GM23338 (cell line): Measurements from ENCODE around the gene ZAP70. TPM values are rescaled to one million over a fixed set of nuclear protein-coding genes. Genes with fewer than 3 reads are reported as not detected.

ENCODE experiments used
- ATAC-seq: fragments of 200-7000 bp; cut with Tn5 transposase; 3 replicates; pipeline ENCODE4 v1.9.1; 2020
- DNase-seq: peaks from one replicate; pipeline ENCODE4 v3.0.0-alpha.2; 2015; ENCODE audit warnings: low spot score
- H2AFZ ChIP-seq: fragments of 200-600 bp; sonication (generic); 2 replicates; pipeline ENCODE4 v1.8.0; 2016; ENCODE audit warnings: antibody characterized with exemption, mild to moderate bottlenecking, moderate library complexity
- H3F3A ChIP-seq: fragments of 200-600 bp; sonication (generic); replicated peaks from 2 replicates; pipeline ENCODE4 v1.8.0; 2017; ENCODE audit warnings: antibody characterized with exemption, mixed run types, low read depth
- H3K27ac ChIP-seq: fragments of 200-600 bp; sonication (generic); 2 replicates; pipeline ENCODE4 v1.6.1; 2016; ENCODE audit warnings: low read depth
- H3K27me3 ChIP-seq: fragments of 200-600 bp; sonication (generic); 2 replicates; pipeline ENCODE4 v1.8.0; 2016; ENCODE audit warnings: mild to moderate bottlenecking, mixed run types, moderate library complexity; ENCODE audit not compliant: insufficient read depth
- H3K36me3 ChIP-seq: fragments of 200-600 bp; sonication (generic); 2 replicates; pipeline ENCODE4 v1.8.0; 2016; ENCODE audit warnings: mild to moderate bottlenecking; ENCODE audit not compliant: insufficient read depth
- H3K4me1 ChIP-seq: fragments of 200-600 bp; sonication (generic); 2 replicates; pipeline ENCODE4 v1.8.0; 2016; ENCODE audit warnings: mild to moderate bottlenecking, moderate library complexity; ENCODE audit not compliant: insufficient read depth
- H3K4me2 ChIP-seq: fragments of 200-600 bp; sonication (generic); 2 replicates; pipeline ENCODE4 v1.7.1; 2017; ENCODE audit warnings: mixed run types
- H3K4me3 ChIP-seq: fragments of 200-600 bp; sonication (generic); 2 replicates; pipeline ENCODE4 v1.6.1; 2016; ENCODE audit warnings: mixed run types
- H3K79me2 ChIP-seq: fragments of 200-600 bp; sonication (generic); replicated peaks from 2 replicates; pipeline ENCODE4 v1.8.0; 2017; ENCODE audit warnings: mild to moderate bottlenecking; ENCODE audit not compliant: insufficient read depth
- H3K9me2 ChIP-seq: fragments of 200-600 bp; sonication (generic); 2 replicates; pipeline ENCODE4 v1.8.0; 2017; ENCODE audit not compliant: insufficient read depth
- H4K20me1 ChIP-seq: fragments of 200-600 bp; sonication (generic); replicated peaks from 2 replicates; pipeline ENCODE4 v1.8.0; 2017; ENCODE audit warnings: mild to moderate bottlenecking; ENCODE audit not compliant: insufficient read depth
- H3K27ac Mint-ChIP-seq: 2 replicates; pipeline ENCODE4 v1.8.0; 2020; ENCODE audit warnings: inconsistent platforms, mild to moderate bottlenecking, moderate library complexity, mixed read lengths
- H3K27me3 Mint-ChIP-seq: 3 replicates; pipeline ENCODE4 v1.8.0; 2022; ENCODE audit warnings: low read depth, mild to moderate bottlenecking, moderate library complexity, mixed read lengths, inconsistent platforms; ENCODE audit not compliant: insufficient read depth, poor library complexity
- H3K36me3 Mint-ChIP-seq: 3 replicates; pipeline ENCODE4 v1.8.0; 2021; ENCODE audit warnings: low read depth, mild to moderate bottlenecking, inconsistent platforms, moderate library complexity, mixed read lengths
- H3K4me1 Mint-ChIP-seq: 3 replicates; pipeline ENCODE4 v1.8.0; 2020; ENCODE audit warnings: mild to moderate bottlenecking, inconsistent platforms, mixed read lengths
- H3K4me3 Mint-ChIP-seq: 3 replicates; pipeline ENCODE4 v1.8.0; 2021; ENCODE audit warnings: moderate library complexity, mild to moderate bottlenecking, inconsistent platforms, mixed read lengths
- H3K9me3 Mint-ChIP-seq: 3 replicates; pipeline ENCODE4 v1.8.0; 2020; ENCODE audit warnings: moderate library complexity, mild to moderate bottlenecking, inconsistent platforms, mixed read lengths
- CTCF ChIP-seq, 2 experiments: fragments of 200-600 bp in 1 of 2; sonication (generic) in 1 of 2; conservative IDR thresholded peaks; 2 replicates each; pipeline versions ENCODE4 v1.5.1 to v1.6.1; 2016 to 2017; ENCODE audit warnings: antibody characterized with exemption in 2 of 2, low read depth in 2 of 2, mild to moderate bottlenecking in 2 of 2, moderate library complexity in 1 of 2
- EZH2 ChIP-seq: fragments of 200-600 bp; sonication (generic); IDR thresholded peaks from one replicate; pipeline ENCODE4 v1.8.0; 2017; ENCODE audit warnings: antibody characterized with exemption, mild to moderate bottlenecking, low read depth; ENCODE audit not compliant: unreplicated experiment
- POLR2AphosphoS5 ChIP-seq: IDR thresholded peaks from 2 replicates; pipeline ENCODE4 v1.6.1; 2016; ENCODE audit warnings: antibody characterized with exemption, low read depth
- REST ChIP-seq: IDR thresholded peaks from one replicate; pipeline ENCODE4 v1.6.1; 2018; ENCODE audit warnings: antibody characterized with exemption; ENCODE audit not compliant: unreplicated experiment
- STAT1 ChIP-seq: IDR thresholded peaks from one replicate; pipeline ENCODE4 v1.6.1; 2016; ENCODE audit warnings: antibody characterized with exemption; ENCODE audit not compliant: unreplicated experiment
- ZNF114 ChIP-seq: fragments of 250-450 bp; sonication (Bioruptor Pico); IDR thresholded peaks from 2 replicates; pipeline ENCODE4 v1.5.0; 2020; ENCODE audit warnings: mild to moderate bottlenecking, moderate library complexity
- polyA plus RNA-seq: library from polyadenylated mRNA; unstranded; fragments of >200 nt; fragmentation: Nextera tagmentation; extraction: Ambion mirVana; gene quantifications from 2 replicates; pipeline ENCODE4 v1.2.1, GENCODE V29; 2016
- total RNA-seq: library from RNA; depleted of rRNA; stranded (reverse); fragments of >200 nt; shearing (Covaris generic); gene quantifications from 2 replicates; pipeline ENCODE4 v1.2.3, GENCODE V29; 2014

ZAP70 gene
- total and polyA plus RNA-seq, 2 experiments from 2014 or later: 0.42 TPM; not detected in 1

GRCh38 chr2:97750017-97750416 lies 36.6 kb downstream of the ZAP70 start:
- Histone ChIP-seq H3K36me3 (no peaks in the 10 kb centered on the region), H4K20me1 (no peaks in the 10 kb centered on the region), H2AFZ (no peak overlapping the region), H3K4me3 (no peak overlapping the region), H3F3A (no peaks in the 10 kb centered on the region), H3K9me2 (no peaks in the 10 kb centered on the region), H3K79me2 (no peaks in the 10 kb centered on the region), H3K4me2 (no peak overlapping the region), H3K27me3 (no peaks in the 10 kb centered on the region), H3K27ac (no peak overlapping the region), H3K4me1 (peaks cover 13% of the 10 kb centered on the region; the same call in 1 of the 2 replicates)
- Mint-ChIP-seq H3K36me3 (peaks cover 6% of the 10 kb centered on the region; the same call in 1 of the 3 replicates), H3K27ac (no peak overlapping the region), H3K9me3 (no peaks in the 10 kb centered on the region), H3K4me3 (no peak overlapping the region), H3K4me1 (peaks cover 28% of the 10 kb centered on the region), H3K27me3 (peaks cover 11% of the 10 kb centered on the region)
- DNase-seq (no peak), ATAC-seq (no peak)
- no peak for TF ChIP-seq CTCF (conservative IDR thresholded peaks at IDR 0.05; ENCODE audit: low read depth in 2 of 2)
- no peak for TF ChIP-seq POLR2AphosphoS5
- TF ChIP-seq EZH2: no peak
- no peak for TF ChIP-seq REST
- TF ChIP-seq ZNF114 (CRISPR knock-in tag): no peak
- TF ChIP-seq STAT1: no peak

GRCh38 chr2:97751752-97752151 lies 38.4 kb downstream of the ZAP70 start:
- Histone ChIP-seq H3K4me2 (0 out of 2 replicates have a peak overlapping the region, but pooled peaks have one; percentile 10), H2AFZ (no peak overlapping the region), H3K4me1 (peaks cover 13% of the 10 kb centered on the region; the same call in 1 of the 2 replicates), H3F3A (no peaks in the 10 kb centered on the region), H4K20me1 (no peaks in the 10 kb centered on the region), H3K79me2 (no peaks in the 10 kb centered on the region), H3K9me2 (no peaks in the 10 kb centered on the region), H3K27me3 (no peaks in the 10 kb centered on the region), H3K4me3 (no peak overlapping the region), H3K36me3 (no peaks in the 10 kb centered on the region), H3K27ac (no peak overlapping the region)
- peak; percentile 57 for ATAC-seq
- peaks cover 6% of the 10 kb centered on the region; the same call in 2 of the 3 replicates for H3K36me3 Mint-ChIP-seq
- H3K4me1 Mint-ChIP-seq: peaks cover 28% of the 10 kb centered on the region
- H3K27me3 Mint-ChIP-seq: peaks cover 12% of the 10 kb centered on the region
- no peaks in the 10 kb centered on the region for H3K9me3 Mint-ChIP-seq
- H3K4me3 Mint-ChIP-seq: no peak overlapping the region
- peak; percentile 56 for DNase-seq
- H3K27ac Mint-ChIP-seq: no peak overlapping the region
- no peak for TF ChIP-seq CTCF (conservative IDR thresholded peaks at IDR 0.05; ENCODE audit: low read depth in 2 of 2)
- no peak for TF ChIP-seq EZH2
- no peak for TF ChIP-seq STAT1
- TF ChIP-seq REST: no peak
- no peak for TF ChIP-seq ZNF114 (CRISPR knock-in tag)
- no peak for TF ChIP-seq POLR2AphosphoS5
